ENCODE data around the gene TM7SF2. TPM values are rescaled to one million over a fixed set of nuclear protein-coding genes. Genes with fewer than 3 reads are reported as not detected.

Gene TM7SF2
- total RNA-seq, 2 experiments from 2014 or later, result 20.0 to 20.4 TPM

- H3K4me3 ChIP-seq (ENCODE audit: low read length), result no peak overlapping the region
- no peak overlapping the region for H3K27ac ChIP-seq (ENCODE audit: low read depth in 1 of 2, low read length in 2 of 2)
- peaks cover 30% of the 10 kb centered on the region for H3K4me1 ChIP-seq (ENCODE audit: insufficient read depth, low read length)
- H3K27ac Mint-ChIP-seq, result no peak overlapping the region
- ATAC-seq (ENCODE audit: poor library complexity), result no peak
- H3K9me3 ChIP-seq (ENCODE audit: control insufficient read depth in 1 of 2, insufficient read depth in 1 of 2, low read length in 2 of 2), result no peaks in the 10 kb centered on the region
- H3K36me3 ChIP-seq (ENCODE audit: insufficient read depth, low read length), result peaks cover 45% of the 10 kb centered on the region
- H3K27me3 ChIP-seq (ENCODE audit: control insufficient read depth in 1 of 2, insufficient read depth in 2 of 2, low read length in 2 of 2), result no peaks in the 10 kb centered on the region
- no peak overlapping the region for H3K4me3 Mint-ChIP-seq
- intact Hi-C loops (cut with DNase I, micrococcal nuclease), result no loop called here
- TF ChIP-seq, protein P1, sequence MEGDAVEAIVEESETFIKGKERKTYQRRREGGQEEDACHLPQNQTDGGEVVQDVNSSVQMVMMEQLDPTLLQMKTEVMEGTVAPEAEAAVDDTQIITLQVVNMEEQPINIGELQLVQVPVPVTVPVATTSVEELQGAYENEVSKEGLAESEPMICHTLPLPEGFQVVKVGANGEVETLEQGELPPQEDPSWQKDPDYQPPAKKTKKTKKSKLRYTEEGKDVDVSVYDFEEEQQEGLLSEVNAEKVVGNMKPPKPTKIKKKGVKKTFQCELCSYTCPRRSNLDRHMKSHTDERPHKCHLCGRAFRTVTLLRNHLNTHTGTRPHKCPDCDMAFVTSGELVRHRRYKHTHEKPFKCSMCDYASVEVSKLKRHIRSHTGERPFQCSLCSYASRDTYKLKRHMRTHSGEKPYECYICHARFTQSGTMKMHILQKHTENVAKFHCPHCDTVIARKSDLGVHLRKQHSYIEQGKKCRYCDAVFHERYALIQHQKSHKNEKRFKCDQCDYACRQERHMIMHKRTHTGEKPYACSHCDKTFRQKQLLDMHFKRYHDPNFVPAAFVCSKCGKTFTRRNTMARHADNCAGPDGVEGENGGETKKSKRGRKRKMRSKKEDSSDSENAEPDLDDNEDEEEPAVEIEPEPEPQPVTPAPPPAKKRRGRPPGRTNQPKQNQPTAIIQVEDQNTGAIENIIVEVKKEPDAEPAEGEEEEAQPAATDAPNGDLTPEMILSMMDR (IDR thresholded peaks at IDR 0.05), result no peak
- H3K36me3 Mint-ChIP-seq (ENCODE audit: low read depth), result peaks cover 57% of the 10 kb centered on the region
- CTCF ChIA-PET, result no interaction called here
- POLR2A ChIA-PET, result interaction anchor here (2.1 to 6.5 kb wide), 2 partner anchors 10 to 11 kb away, joined by 5 to 91 read pairs; partner anchors contain the start of genes VPS51 and ZNHIT2
- no peaks in the 10 kb centered on the region for H3K9me3 Mint-ChIP-seq
- peaks cover 23% of the 10 kb centered on the region for H3K4me1 Mint-ChIP-seq (ENCODE audit: low read depth)
- peak in 1 of 14 experiments; percentile 31 for DNase-seq
- no peaks in the 10 kb centered on the region for H3K27me3 Mint-ChIP-seq
Observed at GRCh38 chr11:65107751-65108468, 3.8 kb upstream of the TM7SF2 start.

- Histone ChIP-seq H3K4me1 (ENCODE audit: insufficient read depth, low read length) (peaks cover 37% of the 10 kb centered on the region), H3K27me3 (ENCODE audit: control insufficient read depth in 1 of 2, insufficient read depth in 2 of 2, low read length in 2 of 2) (no peaks in the 10 kb centered on the region), H3K36me3 (ENCODE audit: insufficient read depth, low read length) (peaks cover 42% of the 10 kb centered on the region), H3K9me3 (ENCODE audit: control insufficient read depth in 1 of 2, insufficient read depth in 1 of 2, low read length in 2 of 2) (no peaks in the 10 kb centered on the region), H3K4me3 (ENCODE audit: low read length) (no peak overlapping the region), H3K27ac (ENCODE audit: low read depth in 1 of 2, low read length in 2 of 2) (no peak overlapping the region)
- no peak overlapping the region for H3K4me3 Mint-ChIP-seq
- H3K4me1 Mint-ChIP-seq (ENCODE audit: low read depth), result peaks cover 30% of the 10 kb centered on the region
- no peaks in the 10 kb centered on the region for H3K9me3 Mint-ChIP-seq
- POLR2A ChIA-PET, result interaction anchor here (2.1 to 6.5 kb wide), 2 partner anchors 9 to 12 kb away, joined by 5 to 91 read pairs; partner anchors contain the start of genes VPS51 and ZNHIT2
- no peaks in the 10 kb centered on the region for H3K27me3 Mint-ChIP-seq
- CTCF ChIA-PET, result interaction anchor here (2.2 kb wide), 1 partner anchor 11 kb away, joined by 23 read pairs; the partner anchor contains the start of genes FAU, MRPL49 and ZNHIT2
- no peak for ATAC-seq (ENCODE audit: poor library complexity)
- no peak overlapping the region for H3K27ac Mint-ChIP-seq
- intact Hi-C loops (cut with DNase I, micrococcal nuclease), result no loop called here
- peaks cover 54% of the 10 kb centered on the region for H3K36me3 Mint-ChIP-seq (ENCODE audit: low read depth)
- TF ChIP-seq, protein P1 (IDR thresholded peaks at IDR 0.05), result no peak
- peak in 1 of 14 experiments; percentile 36 for DNase-seq
Observed at GRCh38 chr11:65108469-65109123, 3.1 kb upstream of the TM7SF2 start.
